Sigmoid colon (tissue), 7 donors: ENCODE data around the gene AVEN. TPM values are rescaled to one million over a fixed set of nuclear protein-coding genes. Genes with fewer than 3 reads are reported as not detected.
A peak's percentile ranks its signal among the peaks of the same experiment; 100 is the strongest.

Source experiments
- DNase-seq: peaks from one replicate; pipeline ENCODE4 v3.0.0-alpha.2; 2019
- H3K27ac ChIP-seq, 4 donors: fragments of 200-600 bp; sonication (generic); one replicate each; pipeline ENCODE4 v1.5.1; 2016 to 2019; ENCODE audit warnings: mild to moderate bottlenecking in 1 of 4
- H3K27me3 ChIP-seq, 3 donors: fragments of 200-600 bp; sonication (generic); one replicate each; pipeline ENCODE4 v1.5.1; 2019; ENCODE audit warnings: mild to moderate bottlenecking in 1 of 3
- H3K36me3 ChIP-seq, 4 donors: fragments of 200-600 bp; sonication (generic); one replicate each; pipeline ENCODE4 v1.5.1; 2016 to 2019
- H3K4me1 ChIP-seq, 4 donors: fragments of 200-600 bp; sonication (generic); one replicate each; pipeline ENCODE4 v1.5.1; 2017 to 2019
- H3K4me3 ChIP-seq, 4 donors: fragments of 200-600 bp; sonication (generic); one replicate each; pipeline ENCODE4 v1.5.1; 2017 to 2019; ENCODE audit warnings: mild to moderate bottlenecking in 2 of 4, moderate library complexity in 1 of 4
- H3K9me3 ChIP-seq, 4 donors: fragments of 200-600 bp in 3 of 4; sonication (generic) in 3 of 4; one replicate each; pipeline versions ENCODE4 v1.5.1 to v1.6.1; 2013 to 2019
- CTCF ChIP-seq, 4 experiments: fragments of 450-650 bp in 3 of 4; fragments of 200-600 bp in 1 of 4; IDR thresholded peaks; one replicate each; pipeline ENCODE4 v1.5.1; 2016 to 2019; ENCODE audit warnings: antibody characterized with exemption in 4 of 4, mild to moderate bottlenecking in 3 of 4, moderate library complexity in 2 of 4
- EP300 ChIP-seq, 4 donors: sonication (generic); formaldehyde crosslinking; IDR thresholded peaks; one replicate each; pipeline ENCODE4 v1.6.1; 2017; ENCODE audit warnings: antibody characterized with exemption in 4 of 4
- POLR2A ChIP-seq, 2 donors: fragments of 450-650 bp; IDR thresholded peaks; one replicate each; pipeline ENCODE4 v1.6.1; 2016; ENCODE audit warnings: antibody characterized with exemption in 2 of 2, mild to moderate bottlenecking in 2 of 2, moderate library complexity in 2 of 2
- POLR2AphosphoS5 ChIP-seq, 4 donors: sonication (generic); formaldehyde crosslinking; IDR thresholded peaks; one replicate each; pipeline ENCODE4 v1.6.1; 2017; ENCODE audit warnings: antibody characterized with exemption in 4 of 4
- WGBS, 2 donors: extraction: QIAGEN DNeasy Blood & Tissue Kit; methylation state at CpG; one replicate each; pipeline ENCODE4 v1.1.7; 2013; 5-methylcytosine and 5-hydroxymethylcytosine counted together
- intact Hi-C: fragments of 100-400 bp; cut with DNase I; formaldehyde crosslinking; loops from one replicate; pipeline ENCODE4 v1.15.1; 2023
- polyA plus RNA-seq, 3 donors: library from polyadenylated mRNA; stranded (reverse); fragments of 200-250 nt; gene quantifications; one replicate each; pipeline ENCODE4 v1.2.3, GENCODE V29; 2013
- total RNA-seq, 4 donors: library from RNA; depleted of rRNA; stranded (reverse); fragments of >200 nt; gene quantifications; one replicate each; pipeline ENCODE4 v1.1.0, GENCODE V29; 2016
- donor health status: healthy with polysubstance abuse.
- donor health status: Bipolar disorder and iron deficiency.
- donor health status: healthy.

AVEN gene
- total and polyA plus RNA-seq, 7 donors = 9.2 to 23.3 (median 15.0) TPM

DNA sequence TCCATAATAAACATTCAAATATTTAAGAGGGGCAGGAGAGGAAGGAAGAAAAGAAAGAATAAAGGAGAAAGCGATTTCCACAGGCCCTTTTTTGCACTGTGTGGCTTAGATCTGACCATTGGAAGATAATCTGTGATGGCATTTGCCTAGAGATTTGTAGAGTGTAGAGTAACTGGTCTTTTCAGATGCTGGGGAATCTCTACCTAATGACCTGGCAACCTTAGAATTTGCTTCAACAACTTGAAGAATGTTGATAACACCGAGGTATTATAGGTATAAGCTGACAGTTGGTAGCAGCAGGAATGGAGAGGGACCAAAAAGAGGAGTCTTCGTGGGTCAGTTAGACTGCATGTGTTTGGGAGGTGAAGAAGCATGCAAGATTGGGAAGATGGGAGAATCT lies 20.9 kb upstream of the AVEN start:
- DNase-seq = no peak
- TF ChIP-seq CTCF (IDR thresholded peaks at IDR 0.05) = no peak
- TF ChIP-seq POLR2A (IDR thresholded peaks at IDR 0.05) = no peak
- TF ChIP-seq EP300 (IDR thresholded peaks at IDR 0.05) = no peak
- no peak for TF ChIP-seq POLR2AphosphoS5 (IDR thresholded peaks at IDR 0.05)
- no peak overlapping the region for H3K4me3 ChIP-seq
- H3K9me3 ChIP-seq = no peaks in the 10 kb centered on the region
- intact Hi-C loops = loop anchor here (10.0 kb wide), 1 partner anchor 525 kb away; the partner anchor contains the start of gene GOLGA8B
- no peaks in the 10 kb centered on the region for H3K27me3 ChIP-seq
- no peak overlapping the region for H3K27ac ChIP-seq
- no peaks in the 10 kb centered on the region for H3K36me3 ChIP-seq
- WGBS, 2 donors = 79 to 84% methylated on average over 3 of the region's 3 CpGs
- peaks cover 0 to 10% (median 3%) of the 10 kb centered on the region in 4 donors for H3K4me1 ChIP-seq

GRCh38 chr15:34059476-34059875 lies 20.5 kb upstream of the AVEN start:
- DNase-seq = no peak
- Histone ChIP-seq H3K27me3 (no peaks in the 10 kb centered on the region), H3K9me3 (no peaks in the 10 kb centered on the region), H3K27ac (no peak overlapping the region), H3K4me3 (no peak overlapping the region), H3K36me3 (no peaks in the 10 kb centered on the region), H3K4me1 (peaks cover 0 to 10% (median 3%) of the 10 kb centered on the region in 4 donors)
- intact Hi-C loops = no loop called here
- TF ChIP-seq EP300 (IDR thresholded peaks at IDR 0.05) (no peak), CTCF (IDR thresholded peaks at IDR 0.05) (no peak), POLR2AphosphoS5 (IDR thresholded peaks at IDR 0.05) (no peak), POLR2A (IDR thresholded peaks at IDR 0.05) (no peak)
- WGBS, 2 donors = 64 to 72% methylated on average over 2 of the region's 2 CpGs

- H3K36me3 ChIP-seq = no peaks in the 10 kb centered on the region
- no peaks in the 10 kb centered on the region for H3K9me3 ChIP-seq
- WGBS, 2 donors = 92 to 97% methylated on average over 5 of the region's 5 CpGs
- peaks cover 0 to 10% (median 2%) of the 10 kb centered on the region in 4 donors for H3K4me1 ChIP-seq
- intact Hi-C loops = no loop called here
- no peaks in the 10 kb centered on the region for H3K27me3 ChIP-seq
- no peak overlapping the region for H3K4me3 ChIP-seq
- no peak for DNase-seq
- TF ChIP-seq CTCF (IDR thresholded peaks at IDR 0.05) = no peak
- TF ChIP-seq POLR2AphosphoS5 (IDR thresholded peaks at IDR 0.05) = no peak
- no peak for TF ChIP-seq POLR2A (IDR thresholded peaks at IDR 0.05)
- no peak for TF ChIP-seq EP300 (IDR thresholded peaks at IDR 0.05)
- no peak overlapping the region for H3K27ac ChIP-seq
Measured at GRCh38 chr15:34056911-34057310, 17.9 kb upstream of the AVEN start.

GRCh38 chr15:34055868-34056595 lies 17.0 kb upstream of the AVEN start:
- H3K9me3 ChIP-seq = peaks cover 0 to 3% (median 0%) of the 10 kb centered on the region in 4 donors
- no peak for DNase-seq
- no peaks in the 10 kb centered on the region for H3K27me3 ChIP-seq
- peak overlapping the region in 1 of 4 donors; percentile 21 for H3K27ac ChIP-seq
- no peak for TF ChIP-seq POLR2A (IDR thresholded peaks at IDR 0.05)
- TF ChIP-seq POLR2AphosphoS5 (IDR thresholded peaks at IDR 0.05) = no peak
- TF ChIP-seq CTCF (IDR thresholded peaks at IDR 0.05) = no peak
- no peak for TF ChIP-seq EP300 (IDR thresholded peaks at IDR 0.05)
- H3K36me3 ChIP-seq = no peaks in the 10 kb centered on the region
- no peak overlapping the region for H3K4me3 ChIP-seq
- WGBS, 2 donors = 80 to 84% methylated on average over 3 of the region's 3 CpGs
- intact Hi-C loops = no loop called here
- peaks cover 0 to 5% (median 0%) of the 10 kb centered on the region in 4 donors for H3K4me1 ChIP-seq
